PFSK-1 (cell line): ENCODE data around the gene KRT6B.

Experiments
- FOXP2 ChIP-seq: optimal IDR thresholded peaks from 2 replicates; pipeline ENCODE3; 2011; ENCODE audit warnings: borderline replicate concordance, control low read depth, inconsistent platforms; ENCODE audit not compliant: insufficient read depth; ENCODE audit errors: extremely low read length, extremely low read depth
- POLR2AphosphoS5 ChIP-seq: IDR thresholded peaks from 2 replicates; pipeline ENCODE4 v1.6.1; 2012; ENCODE audit warnings: low read depth, mild to moderate bottlenecking, control low read depth, low read length, moderate library complexity
- REST ChIP-seq, 2 experiments: IDR thresholded peaks; 2 replicates each; pipeline versions ENCODE4 v1.6.1 to v1.8.0; 2011 to 2012; ENCODE audit warnings: low read depth in 2 of 2, low read length in 2 of 2, control low read depth in 1 of 2, inconsistent platforms in 1 of 2, mild to moderate bottlenecking in 1 of 2, moderate library complexity in 1 of 2; ENCODE audit not compliant: insufficient read depth in 1 of 2
- SIN3A ChIP-seq: IDR thresholded peaks from 2 replicates; pipeline ENCODE4 v1.6.1; 2012; ENCODE audit warnings: mild to moderate bottlenecking, low read length, moderate library complexity, borderline replicate concordance; ENCODE audit not compliant: insufficient read depth
- TAF1 ChIP-seq: IDR thresholded peaks from 2 replicates; pipeline ENCODE4 v1.6.1; 2012; ENCODE audit warnings: low read length, control low read depth, borderline replicate concordance; ENCODE audit not compliant: insufficient read depth

Gene KRT6B

GRCh38 chr12:52440821-52441319 lies 11.1 kb downstream of the KRT6B start:
- TF ChIP-seq REST (IDR thresholded peaks at IDR 0.05; ENCODE audit: insufficient read depth in 1 of 2, low read depth in 2 of 2, low read length in 2 of 2), result no peak
- no peak for TF ChIP-seq SIN3A
- TF ChIP-seq TAF1, result no peak
- TF ChIP-seq FOXP2, result no peak
- TF ChIP-seq POLR2AphosphoS5, result no peak

- no peak for TF ChIP-seq SIN3A
- TF ChIP-seq TAF1, result no peak
- TF ChIP-seq POLR2AphosphoS5, result no peak
- TF ChIP-seq REST (IDR thresholded peaks at IDR 0.05; ENCODE audit: insufficient read depth in 1 of 2, low read depth in 2 of 2, low read length in 2 of 2), result no peak
- no peak for TF ChIP-seq FOXP2
Observed at GRCh38 chr12:52439845-52440244, 12.1 kb downstream of the KRT6B start.

- TF ChIP-seq REST (IDR thresholded peaks at IDR 0.05; ENCODE audit: insufficient read depth in 1 of 2, low read depth in 2 of 2, low read length in 2 of 2) (no peak), FOXP2 (no peak), POLR2AphosphoS5 (no peak), TAF1 (no peak), SIN3A (no peak)
Observed at GRCh38 chr12:52439420-52439819, 12.5 kb downstream of the KRT6B start.

- TF ChIP-seq POLR2AphosphoS5 (no peak), REST (IDR thresholded peaks at IDR 0.05; ENCODE audit: insufficient read depth in 1 of 2, low read depth in 2 of 2, low read length in 2 of 2) (no peak), FOXP2 (no peak), SIN3A (no peak), TAF1 (no peak)
Observed at GRCh38 chr12:52438305-52439301, 13.3 kb downstream of the KRT6B start.

GRCh38 chr12:52437508-52437907 lies 14.4 kb downstream of the KRT6B start:
- TF ChIP-seq FOXP2 (no peak), SIN3A (no peak), REST (IDR thresholded peaks at IDR 0.05; ENCODE audit: insufficient read depth in 1 of 2, low read depth in 2 of 2, low read length in 2 of 2) (no peak), TAF1 (no peak), POLR2AphosphoS5 (no peak)
